Measurements from ENCODE around the gene SULF2. TPM values are rescaled to one million over a fixed set of nuclear protein-coding genes. Genes with fewer than 3 reads are reported as not detected.

SULF2 gene
- total RNA-seq, 1 experiment from 2014 or later, result 82.2 TPM

- TF ChIP-seq CTCF (IDR thresholded peaks at IDR 0.05; ENCODE audit: unreplicated experiment), result no peak
- Mint-ChIP-seq H3K9me3 (ENCODE audit: unreplicated experiment) (no peaks in the 10 kb centered on the region), H3K36me3 (ENCODE audit: insufficient read depth, unreplicated experiment) (peaks cover 56% of the 10 kb centered on the region), H3K4me1 (ENCODE audit: insufficient read depth, unreplicated experiment) (no peaks in the 10 kb centered on the region), H3K27ac (ENCODE audit: low read depth, unreplicated experiment) (no peak overlapping the region), H3K4me3 (ENCODE audit: unreplicated experiment) (no peak overlapping the region), H3K27me3 (ENCODE audit: insufficient read depth, unreplicated experiment) (no peaks in the 10 kb centered on the region)
- intact Hi-C loops (cut with micrococcal nuclease), result no loop called here
- no peak for DNase-seq (ENCODE audit: unreplicated experiment)
- ChIA-PET CTCF (interaction anchor here (0.8 kb wide), 1 partner anchor 16 kb away, joined by 3 read pairs; no protein-coding TSS in a partner anchor), POLR2A (no interaction called here)
- BruUV-seq (replicated peaks), result no TSS peak
Observed at GRCh38 chr20:47744803-47745202, 40.5 kb downstream of the SULF2 start.

GRCh38 chr20:47743671-47744070 lies 41.6 kb downstream of the SULF2 start:
- intact Hi-C loops (cut with micrococcal nuclease), result no loop called here
- no peaks in the 10 kb centered on the region for H3K27me3 Mint-ChIP-seq (ENCODE audit: insufficient read depth, unreplicated experiment)
- TF ChIP-seq CTCF (IDR thresholded peaks at IDR 0.05; ENCODE audit: unreplicated experiment), result no peak
- BruUV-seq (replicated peaks), result no TSS peak
- no peaks in the 10 kb centered on the region for H3K9me3 Mint-ChIP-seq (ENCODE audit: unreplicated experiment)
- H3K4me3 Mint-ChIP-seq (ENCODE audit: unreplicated experiment), result no peak overlapping the region
- peaks cover 4% of the 10 kb centered on the region for H3K4me1 Mint-ChIP-seq (ENCODE audit: insufficient read depth, unreplicated experiment)
- CTCF ChIA-PET, result interaction anchor here (0.7 kb wide), 1 partner anchor 35 kb away, joined by 3 read pairs; no protein-coding TSS in a partner anchor
- H3K36me3 Mint-ChIP-seq (ENCODE audit: insufficient read depth, unreplicated experiment), result peaks cover 49% of the 10 kb centered on the region
- DNase-seq (ENCODE audit: unreplicated experiment), result no peak
- H3K27ac Mint-ChIP-seq (ENCODE audit: low read depth, unreplicated experiment), result no peak overlapping the region
- POLR2A ChIA-PET, result interaction anchor here (0.6 kb wide), 1 partner anchor 93 kb away, joined by 3 read pairs; no protein-coding TSS in a partner anchor

- no peak overlapping the region for H3K27ac Mint-ChIP-seq (ENCODE audit: low read depth, unreplicated experiment)
- no TSS peak for BruUV-seq (replicated peaks)
- H3K4me1 Mint-ChIP-seq (ENCODE audit: insufficient read depth, unreplicated experiment), result peaks cover 4% of the 10 kb centered on the region
- intact Hi-C loops (cut with micrococcal nuclease), result no loop called here
- ChIA-PET POLR2A (no interaction called here), CTCF (interaction anchor here (0.5 to 0.7 kb wide), 3 partner anchors 44 to 580 kb away, joined by 3 read pairs; no protein-coding TSS in a partner anchor)
- H3K27me3 Mint-ChIP-seq (ENCODE audit: insufficient read depth, unreplicated experiment), result no peaks in the 10 kb centered on the region
- no peak overlapping the region for H3K4me3 Mint-ChIP-seq (ENCODE audit: unreplicated experiment)
- peaks cover 55% of the 10 kb centered on the region for H3K36me3 Mint-ChIP-seq (ENCODE audit: insufficient read depth, unreplicated experiment)
- H3K9me3 Mint-ChIP-seq (ENCODE audit: unreplicated experiment), result no peaks in the 10 kb centered on the region
- no peak for DNase-seq (ENCODE audit: unreplicated experiment)
- no peak for TF ChIP-seq CTCF (IDR thresholded peaks at IDR 0.05; ENCODE audit: unreplicated experiment)
Observed at GRCh38 chr20:47741669-47742608, 43.3 kb downstream of the SULF2 start.

GRCh38 chr20:47740862-47741184 lies 44.5 kb downstream of the SULF2 start:
- ChIA-PET POLR2A (no interaction called here), CTCF (interaction anchor here (0.7 to 1.5 kb wide), 3 partner anchors 15 to 63 kb away, joined by 3 read pairs; no protein-coding TSS in a partner anchor)
- H3K36me3 Mint-ChIP-seq (ENCODE audit: insufficient read depth, unreplicated experiment), result peaks cover 58% of the 10 kb centered on the region
- no peak overlapping the region for H3K4me3 Mint-ChIP-seq (ENCODE audit: unreplicated experiment)
- no TSS peak for BruUV-seq (replicated peaks)
- no peak for DNase-seq (ENCODE audit: unreplicated experiment)
- H3K4me1 Mint-ChIP-seq (ENCODE audit: insufficient read depth, unreplicated experiment), result peaks cover 4% of the 10 kb centered on the region
- no peak for TF ChIP-seq CTCF (IDR thresholded peaks at IDR 0.05; ENCODE audit: unreplicated experiment)
- no peaks in the 10 kb centered on the region for H3K9me3 Mint-ChIP-seq (ENCODE audit: unreplicated experiment)
- intact Hi-C loops (cut with micrococcal nuclease), result no loop called here
- no peak overlapping the region for H3K27ac Mint-ChIP-seq (ENCODE audit: low read depth, unreplicated experiment)
- no peaks in the 10 kb centered on the region for H3K27me3 Mint-ChIP-seq (ENCODE audit: insufficient read depth, unreplicated experiment)
